OCI-LY1 (cell line): ENCODE measurements around the gene ATXN7L1.

Experiments
- H2AFZ ChIP-seq: fragments of 200-600 bp; sonication (generic), shearing (Covaris generic); 2 replicates; pipeline ENCODE4 v1.6.0; 2014; ENCODE audit warnings: antibody characterized with exemption, mild to moderate bottlenecking, low read length
- H3F3A ChIP-seq: fragments of 200-600 bp; sonication (generic), shearing (Covaris generic); 2 replicates; pipeline ENCODE4 v1.6.0; 2014; ENCODE audit warnings: mild to moderate bottlenecking, antibody characterized with exemption, low read length, moderate library complexity; ENCODE audit not compliant: insufficient read depth
- H3K27ac ChIP-seq: fragments of 200-600 bp; sonication (generic); 2 replicates; pipeline ENCODE4 v1.5.1; 2014; ENCODE audit warnings: low read length, mixed run types, mild to moderate bottlenecking, low read depth; ENCODE audit not compliant: poor library complexity, severe bottlenecking
- H3K27me3 ChIP-seq: fragments of 200-600 bp; sonication (generic); 2 replicates; pipeline ENCODE4 v1.6.0; 2014; ENCODE audit warnings: antibody characterized with exemption, mild to moderate bottlenecking, low read length, moderate library complexity; ENCODE audit not compliant: insufficient read depth
- H3K36me3 ChIP-seq: fragments of 200-600 bp; sonication (generic); 2 replicates; pipeline ENCODE4 v1.6.1; 2014; ENCODE audit warnings: mild to moderate bottlenecking, antibody characterized with exemption, low read length, moderate library complexity, mixed read lengths; ENCODE audit not compliant: insufficient read depth
- H3K4me1 ChIP-seq: fragments of 200-600 bp; sonication (generic); 2 replicates; pipeline ENCODE4 v1.5.1; 2014; ENCODE audit warnings: mild to moderate bottlenecking, low read length, moderate library complexity; ENCODE audit not compliant: insufficient read depth, severe bottlenecking
- H3K4me2 ChIP-seq: fragments of 200-600 bp; sonication (generic), shearing (Covaris generic); 2 replicates; pipeline ENCODE4 v1.6.1; 2014; ENCODE audit warnings: low read length
- H3K4me3 ChIP-seq: fragments of 200-600 bp; sonication (generic); 2 replicates; pipeline ENCODE4 v1.5.1; 2014; ENCODE audit warnings: low read length, low read depth, mild to moderate bottlenecking, mixed read lengths; ENCODE audit not compliant: poor library complexity, severe bottlenecking
- H3K79me2 ChIP-seq: fragments of 200-600 bp; shearing (Covaris generic); 2 replicates; pipeline ENCODE4 v1.6.1; 2016; ENCODE audit warnings: mixed run types, low read length, mixed read lengths; ENCODE audit not compliant: insufficient read depth
- H3K9ac ChIP-seq: fragments of 200-600 bp; sonication (generic), shearing (Covaris generic); 2 replicates; pipeline ENCODE4 v1.6.1; 2014; ENCODE audit warnings: mild to moderate bottlenecking, low read length, mixed read lengths
- H3K9me2 ChIP-seq: fragments of 200-600 bp; sonication (generic), shearing (Covaris generic); 2 replicates; pipeline ENCODE4 v1.6.1; 2014; ENCODE audit warnings: low read depth, mild to moderate bottlenecking, low read length, mixed read lengths
- H3K9me3 ChIP-seq: fragments of 200-600 bp; shearing (Covaris generic); 2 replicates; pipeline ENCODE4 v1.6.1; 2014; ENCODE audit warnings: low read length, mixed read lengths
- H4K20me1 ChIP-seq: fragments of 200-600 bp; sonication (generic), shearing (Covaris generic); 2 replicates; pipeline ENCODE4 v1.6.0; 2016; ENCODE audit warnings: mild to moderate bottlenecking, low read length; ENCODE audit not compliant: insufficient read depth
- CTCF ChIP-seq: fragments of 200-600 bp; sonication (generic), shearing (Covaris generic); IDR thresholded peaks from 2 replicates; pipeline ENCODE4 v1.5.1; 2017; ENCODE audit warnings: mild to moderate bottlenecking, antibody characterized with exemption, low read length, moderate library complexity, mixed read lengths
- EZH2 ChIP-seq: fragments of 200-600 bp; sonication (generic), shearing (Covaris generic); IDR thresholded peaks from 2 replicates; pipeline ENCODE4 v1.8.0; 2017; ENCODE audit warnings: borderline replicate concordance, mixed run types, mild to moderate bottlenecking, antibody characterized with exemption, low read length, moderate library complexity, mixed read lengths

The ATXN7L1 gene

GRCh38 chr7:105691082-105691679 lies 185.2 kb downstream of the ATXN7L1 start:
- Histone ChIP-seq H3K9me2 (no peaks in the 10 kb centered on the region), H3F3A (no peaks in the 10 kb centered on the region), H3K9me3 (no peaks in the 10 kb centered on the region), H3K4me2 (peak overlapping the region; percentile 50), H3K4me1 (peaks cover 15% of the 10 kb centered on the region), H3K36me3 (no peaks in the 10 kb centered on the region), H2AFZ (no peak overlapping the region), H3K79me2 (no peaks in the 10 kb centered on the region), H3K27me3 (no peaks in the 10 kb centered on the region), H3K4me3 (peak overlapping the region; percentile 33), H3K27ac (no peak overlapping the region), H3K9ac (no peak overlapping the region), H4K20me1 (no peaks in the 10 kb centered on the region)
- TF ChIP-seq CTCF (no peak), EZH2 (no peak)

- H3K27me3 ChIP-seq: no peaks in the 10 kb centered on the region
- H3K9ac ChIP-seq: no peak overlapping the region
Measured at GRCh38 chr7:105690325-105690945, 186.0 kb downstream of the ATXN7L1 start.

GRCh38 chr7:105689067-105689819 lies 187.2 kb downstream of the ATXN7L1 start:
- Histone ChIP-seq H3F3A (no peaks in the 10 kb centered on the region), H3K79me2 (no peaks in the 10 kb centered on the region), H3K9me2 (no peaks in the 10 kb centered on the region), H3K27ac (no peak overlapping the region), H3K4me2 (no peak overlapping the region), H4K20me1 (no peaks in the 10 kb centered on the region), H2AFZ (no peak overlapping the region), H3K4me3 (no peak overlapping the region), H3K4me1 (peaks cover 15% of the 10 kb centered on the region), H3K9ac (no peak overlapping the region), H3K9me3 (no peaks in the 10 kb centered on the region), H3K27me3 (no peaks in the 10 kb centered on the region), H3K36me3 (no peaks in the 10 kb centered on the region)
- TF ChIP-seq CTCF: no peak
- TF ChIP-seq EZH2: no peak

More at GRCh38 chr7:105690325-105690945, 186.0 kb downstream of the ATXN7L1 start:
- Histone ChIP-seq H3K4me3 (no peak overlapping the region), H3K36me3 (no peaks in the 10 kb centered on the region), H3K9me2 (no peaks in the 10 kb centered on the region), H2AFZ (no peak overlapping the region), H3K4me2 (no peak overlapping the region; the same call in 1 of the 2 replicates), H3F3A (no peaks in the 10 kb centered on the region), H3K9me3 (no peaks in the 10 kb centered on the region), H3K79me2 (no peaks in the 10 kb centered on the region), H3K4me1 (peaks cover 15% of the 10 kb centered on the region), H3K27ac (no peak overlapping the region), H4K20me1 (no peaks in the 10 kb centered on the region)
- TF ChIP-seq CTCF: no peak
